ENCODE results near the gene USF1. TPM values are rescaled to one million over a fixed set of nuclear protein-coding genes. Genes with fewer than 3 reads are reported as not detected.

Gene USF1
- total and polyA plus RNA-seq, 9 of the 15 experiments (the other 6 are each of a cell fraction or from before 2014, with no cell fraction given): 7.4 to 60.2 (median 54.2) TPM

DNA sequence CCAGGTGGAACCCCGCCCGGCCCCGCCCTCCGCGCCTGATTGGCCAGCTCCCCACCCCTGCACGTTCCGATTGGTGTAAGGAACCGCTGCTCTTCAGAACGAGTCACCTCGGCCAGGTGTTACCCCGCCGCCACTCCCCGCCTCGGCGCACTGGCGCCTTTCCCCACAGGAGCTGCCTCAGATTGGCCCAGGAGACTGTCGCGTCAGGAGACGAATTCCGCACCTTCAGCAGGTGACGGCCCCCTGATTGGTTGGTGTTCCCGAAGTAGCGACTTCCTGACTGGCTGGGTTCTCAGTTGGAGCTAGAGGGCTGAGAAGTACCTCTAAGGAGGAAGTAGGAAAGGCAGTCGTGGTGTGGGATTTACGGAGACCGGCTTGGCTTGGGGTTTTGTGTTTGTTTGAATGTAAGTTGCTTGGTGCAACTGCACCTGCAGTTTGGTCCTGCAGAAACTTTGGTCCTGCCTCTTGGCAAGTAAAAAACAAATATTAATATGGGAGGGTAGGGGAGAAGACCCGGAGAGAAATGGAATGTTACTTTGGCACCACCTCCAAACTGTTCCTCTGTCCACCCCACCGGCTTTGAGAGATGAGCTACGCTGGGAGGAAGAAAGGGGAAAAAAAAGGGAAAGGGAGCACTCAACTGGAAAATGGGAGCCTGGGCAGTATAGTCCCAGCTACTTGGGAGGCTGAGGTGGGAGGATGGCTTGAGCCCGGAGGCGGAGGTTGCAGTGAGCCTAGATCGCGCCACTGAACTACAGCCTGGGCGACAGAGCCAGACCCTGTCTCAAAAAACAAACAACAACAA is 24.4 kb downstream of the USF1 start (continued):
- TF ChIP-seq NCOA4 (IDR thresholded peaks at IDR 0.05; ENCODE audit: partially characterized antibody): no peak
- TF ChIP-seq BRF1 (IDR thresholded peaks at IDR 0.05; ENCODE audit: borderline replicate concordance, extremely low read depth, insufficient read length): no peak
- no peak; the same call in 1 of the 2 replicates for TF ChIP-seq ZC3H4 (CRISPR knock-in tag; IDR thresholded peaks at IDR 0.05; ENCODE audit: borderline replicate concordance)
- TF ChIP-seq MBD2 (IDR thresholded peaks at IDR 0.05; ENCODE audit: borderline replicate concordance, low read depth): peak; percentile 87; the same call in 1 of the 2 replicates
- TF ChIP-seq ZMIZ1 (IDR thresholded peaks at IDR 0.05; ENCODE audit: low read depth in 2 of 2, low read length in 2 of 2): peak in 1 of 2 experiments; percentile 68; a peak in 1 of 4 replicates
- TF ChIP-seq ZNF408 (CRISPR knock-in tag; IDR thresholded peaks at IDR 0.05; ENCODE audit: low read depth): no peak
- TF ChIP-seq KDM5B (IDR thresholded peaks at IDR 0.05; ENCODE audit: insufficient replicate concordance, low read depth, low read length): peak; percentile 77
- TF ChIP-seq ETS2 (tag; IDR thresholded peaks at IDR 0.05; ENCODE audit: borderline replicate concordance, poor library complexity, severe bottlenecking): no peak
- peak; percentile 99 for TF ChIP-seq ZEB2 (IDR thresholded peaks at IDR 0.05)
- 0 out of 4 replicates have a peak, but pooled peaks of 1 of the 2 experiments have one; percentile 41 for TF ChIP-seq SIN3A (IDR thresholded peaks at IDR 0.05; ENCODE audit: borderline replicate concordance in 2 of 2, control insufficient read depth in 1 of 2, low read depth in 2 of 2, low read length in 2 of 2)
- TF ChIP-seq ZNF57 (CRISPR knock-in tag; IDR thresholded peaks at IDR 0.05): no peak
- no peak for TF ChIP-seq E4F1 (CRISPR knock-in tag; IDR thresholded peaks at IDR 0.05; ENCODE audit: borderline replicate concordance)
- peak; percentile 12 to 39; a peak in 1 of 4 replicates for TF ChIP-seq TBL1XR1 (IDR thresholded peaks at IDR 0.05; ENCODE audit: low read length in 2 of 2)
- TF ChIP-seq U2AF1 (optimal IDR thresholded peaks at IDR 0.05; ENCODE audit: low read depth, low read length): no peak
- TF ChIP-seq MIER1 (IDR thresholded peaks at IDR 0.05; ENCODE audit: low read depth): no peak
- TF ChIP-seq HNRNPUL1 (IDR thresholded peaks at IDR 0.05; ENCODE audit: low read length): no peak
- no peak for TF ChIP-seq TCF7 (IDR thresholded peaks at IDR 0.05; ENCODE audit: borderline replicate concordance)
- no peak for TF ChIP-seq ZNF165 (CRISPR knock-in tag; IDR thresholded peaks at IDR 0.05; ENCODE audit: borderline replicate concordance)
- 0 out of 2 replicates have a peak, but pooled peaks have one; percentile 37 for TF ChIP-seq CC2D1A (IDR thresholded peaks at IDR 0.05)
- TF ChIP-seq NR2F6 (CRISPR knock-in tag; IDR thresholded peaks at IDR 0.05): no peak
- TF ChIP-seq ZFX (CRISPR knock-in tag; IDR thresholded peaks at IDR 0.05): peak; percentile 42; the same call in 1 of the 2 replicates
- TF ChIP-seq PHB2 (IDR thresholded peaks at IDR 0.05; ENCODE audit: low read depth): peak; percentile 50; the same call in 1 of the 2 replicates
- TF ChIP-seq CTBP1 (IDR thresholded peaks at IDR 0.05; ENCODE audit: borderline replicate concordance): peak; percentile 90; the same call in 1 of the 2 replicates
